Muscle layer of colon (tissue), 2 donors: ENCODE data around the gene BPNT1.

Source experiments
- H3K27ac ChIP-seq: one replicate; pipeline ENCODE4 v1.7.0; 2013; ENCODE audit warnings: low read depth, mild to moderate bottlenecking, low read length, moderate library complexity
- H3K27me3 ChIP-seq, 2 donors: one replicate each; pipeline ENCODE4 v1.7.0; 2013; ENCODE audit warnings: low read length in 2 of 2, mild to moderate bottlenecking in 2 of 2; ENCODE audit not compliant: insufficient read depth in 2 of 2, control insufficient read depth in 1 of 2
- H3K36me3 ChIP-seq: one replicate; pipeline ENCODE4 v1.7.0; 2013; ENCODE audit warnings: mild to moderate bottlenecking, low read length; ENCODE audit not compliant: insufficient read depth
- H3K4me1 ChIP-seq: one replicate; pipeline ENCODE4 v1.7.0; 2013; ENCODE audit warnings: mild to moderate bottlenecking, low read length; ENCODE audit not compliant: insufficient read depth
- H3K4me3 ChIP-seq, 2 donors: one replicate each; pipeline ENCODE4 v1.7.0; 2013; ENCODE audit warnings: low read length in 2 of 2, low read depth in 1 of 2, mild to moderate bottlenecking in 1 of 2, moderate library complexity in 1 of 2
- H3K9ac ChIP-seq: one replicate; pipeline ENCODE4 v1.7.0; 2013; ENCODE audit warnings: low read length
- H3K9me3 ChIP-seq: one replicate; pipeline ENCODE4 v1.7.0; 2013; ENCODE audit warnings: mild to moderate bottlenecking, low read length
- donor health status: abdominal sarcoma.
- donor health status: Adenocarcinoma of cecum.

The BPNT1 gene

DNA sequence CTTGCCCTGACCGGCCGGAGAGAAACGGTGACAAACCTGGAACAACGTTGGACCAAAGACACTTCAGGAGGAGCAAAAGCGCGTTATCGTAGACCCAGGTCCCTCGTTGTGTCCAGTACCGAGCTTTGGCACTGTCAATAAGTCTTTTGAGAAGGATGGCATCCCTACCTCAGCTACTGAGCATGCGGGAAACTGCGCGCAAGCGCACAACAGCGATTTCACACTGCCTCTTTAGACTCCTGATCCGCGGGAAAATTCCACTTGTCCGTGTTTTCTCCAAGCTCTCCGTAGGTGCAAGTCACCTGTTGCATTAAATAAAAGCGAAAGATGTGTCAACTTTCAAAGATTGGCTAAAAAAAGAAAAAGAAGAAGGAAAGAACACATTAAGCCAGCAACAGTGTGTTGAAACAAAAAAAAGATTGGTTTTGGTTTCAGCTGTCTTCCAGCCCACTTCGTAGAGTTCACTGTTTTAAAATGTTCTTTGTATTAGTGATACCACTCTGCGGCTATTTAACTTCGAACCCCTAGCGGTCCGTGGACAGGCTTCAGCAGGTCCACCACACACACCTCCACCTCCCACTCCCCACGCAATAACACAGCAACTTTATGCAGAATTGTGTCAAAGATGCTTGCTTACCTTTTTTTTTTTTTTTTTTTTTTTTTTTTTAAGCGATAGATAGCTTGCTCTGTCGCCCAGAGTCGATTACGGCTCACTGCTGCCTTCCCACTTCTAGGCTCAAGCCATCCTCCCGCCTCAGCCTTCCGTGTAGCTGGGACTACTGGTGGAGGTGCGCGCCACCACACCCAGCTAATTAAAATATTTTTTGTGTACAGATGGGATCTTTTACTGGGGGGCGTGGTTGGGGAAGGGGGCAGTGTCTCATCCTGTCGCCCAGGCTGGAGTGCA is at the start of gene BPNT1:
Gene BPNT1 (minus strand): TSS at position 139 of the 907 bp plus-strand sequence. CDS start 9,942 bp downstream, outside the sequence.
- Histone ChIP-seq H3K4me1 (peaks cover 9% of the 10 kb centered on the region), H3K36me3 (no peaks in the 10 kb centered on the region), H3K4me3 (peak within 1 kb of the TSS; percentile 66 to 86), H3K27me3 (no peaks in the 10 kb centered on the region), H3K9me3 (no peaks in the 10 kb centered on the region), H3K27ac (peak within 1 kb of the TSS; percentile 35), H3K9ac (peak within 1 kb of the TSS; percentile 44)

- H3K27ac ChIP-seq = no peak overlapping the region
Measured at GRCh38 chr1:220137019-220137786, 47.6 kb upstream of the BPNT1 start.

GRCh38 chr1:220135755-220136154 is 46.2 kb upstream of the BPNT1 start:
- Histone ChIP-seq H3K4me1 (no peaks in the 10 kb centered on the region), H3K4me3 (no peak overlapping the region)

More at GRCh38 chr1:220137019-220137786, 47.6 kb upstream of the BPNT1 start:
- peaks cover 50% of the 10 kb centered on the region for H3K36me3 ChIP-seq
- no peaks in the 10 kb centered on the region for H3K4me1 ChIP-seq
- peak overlapping the region in 1 of 2 donors; percentile 19 for H3K4me3 ChIP-seq
- H3K9me3 ChIP-seq = no peaks in the 10 kb centered on the region
- no peaks in the 10 kb centered on the region for H3K27me3 ChIP-seq
- H3K9ac ChIP-seq = no peak overlapping the region

GRCh38 chr1:220129479-220130210 is 40.1 kb upstream of the BPNT1 start:
- Histone ChIP-seq H3K4me3 (no peak overlapping the region), H3K27me3 (no peaks in the 10 kb centered on the region), H3K4me1 (no peaks in the 10 kb centered on the region), H3K36me3 (peaks cover 13% of the 10 kb centered on the region), H3K9me3 (no peaks in the 10 kb centered on the region), H3K27ac (no peak overlapping the region), H3K9ac (no peak overlapping the region)

More at GRCh38 chr1:220135755-220136154, 46.2 kb upstream of the BPNT1 start:
- H3K27ac ChIP-seq = no peak overlapping the region
- H3K36me3 ChIP-seq = peaks cover 46% of the 10 kb centered on the region
- no peaks in the 10 kb centered on the region for H3K27me3 ChIP-seq
- H3K9me3 ChIP-seq = no peaks in the 10 kb centered on the region
- no peak overlapping the region for H3K9ac ChIP-seq

GRCh38 chr1:220127076-220127475 is 37.5 kb upstream of the BPNT1 start:
- no peaks in the 10 kb centered on the region for H3K9me3 ChIP-seq
- no peaks in the 10 kb centered on the region for H3K27me3 ChIP-seq
- H3K4me1 ChIP-seq = no peaks in the 10 kb centered on the region
- H3K9ac ChIP-seq = no peak overlapping the region
- H3K4me3 ChIP-seq = no peak overlapping the region
- peaks cover 9% of the 10 kb centered on the region for H3K36me3 ChIP-seq
- no peak overlapping the region for H3K27ac ChIP-seq

- H3K4me3 ChIP-seq = no peak overlapping the region
- no peaks in the 10 kb centered on the region for H3K9me3 ChIP-seq
- H3K36me3 ChIP-seq = peaks cover 9% of the 10 kb centered on the region
- H3K27ac ChIP-seq = no peak overlapping the region
- H3K9ac ChIP-seq = no peak overlapping the region
- no peaks in the 10 kb centered on the region for H3K4me1 ChIP-seq
- no peaks in the 10 kb centered on the region for H3K27me3 ChIP-seq
Measured at GRCh38 chr1:220124542-220124941, 35.0 kb upstream of the BPNT1 start.

DNA sequence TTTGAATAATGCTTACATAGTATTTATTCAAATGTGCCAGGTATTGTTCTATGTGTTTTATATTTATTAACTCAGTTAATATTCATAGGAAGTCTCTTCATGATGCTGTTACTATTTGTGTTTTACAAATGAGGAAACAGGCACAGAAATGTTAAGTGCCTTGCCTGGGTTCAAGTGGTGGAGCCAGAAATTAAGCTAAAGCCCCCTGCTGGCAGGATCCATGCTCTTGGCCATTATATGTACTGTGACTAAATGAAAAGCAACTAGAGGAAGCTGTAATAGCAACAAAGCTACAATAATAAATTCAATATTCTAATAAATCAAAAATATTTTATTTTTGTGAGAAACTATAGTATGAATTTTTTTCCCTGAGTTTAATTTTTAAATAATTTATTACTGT is 34.3 kb upstream of the BPNT1 start:
- H3K36me3 ChIP-seq = peaks cover 9% of the 10 kb centered on the region
- H3K4me3 ChIP-seq = no peak overlapping the region
- no peaks in the 10 kb centered on the region for H3K9me3 ChIP-seq
- H3K9ac ChIP-seq = no peak overlapping the region
- H3K27me3 ChIP-seq = no peaks in the 10 kb centered on the region
- H3K4me1 ChIP-seq = no peaks in the 10 kb centered on the region
- H3K27ac ChIP-seq = no peak overlapping the region

GRCh38 chr1:220123066-220123465 is 33.5 kb upstream of the BPNT1 start:
- Histone ChIP-seq H3K4me3 (no peak overlapping the region), H3K27me3 (no peaks in the 10 kb centered on the region), H3K36me3 (peaks cover 9% of the 10 kb centered on the region), H3K9me3 (no peaks in the 10 kb centered on the region), H3K9ac (no peak overlapping the region), H3K4me1 (no peaks in the 10 kb centered on the region), H3K27ac (no peak overlapping the region)

- Histone ChIP-seq H3K27ac (no peak overlapping the region), H3K4me1 (no peaks in the 10 kb centered on the region), H3K36me3 (peaks cover 6% of the 10 kb centered on the region), H3K27me3 (no peaks in the 10 kb centered on the region), H3K9me3 (no peaks in the 10 kb centered on the region), H3K4me3 (no peak overlapping the region), H3K9ac (no peak overlapping the region)
Measured at GRCh38 chr1:220121791-220122530, 32.4 kb upstream of the BPNT1 start.

DNA sequence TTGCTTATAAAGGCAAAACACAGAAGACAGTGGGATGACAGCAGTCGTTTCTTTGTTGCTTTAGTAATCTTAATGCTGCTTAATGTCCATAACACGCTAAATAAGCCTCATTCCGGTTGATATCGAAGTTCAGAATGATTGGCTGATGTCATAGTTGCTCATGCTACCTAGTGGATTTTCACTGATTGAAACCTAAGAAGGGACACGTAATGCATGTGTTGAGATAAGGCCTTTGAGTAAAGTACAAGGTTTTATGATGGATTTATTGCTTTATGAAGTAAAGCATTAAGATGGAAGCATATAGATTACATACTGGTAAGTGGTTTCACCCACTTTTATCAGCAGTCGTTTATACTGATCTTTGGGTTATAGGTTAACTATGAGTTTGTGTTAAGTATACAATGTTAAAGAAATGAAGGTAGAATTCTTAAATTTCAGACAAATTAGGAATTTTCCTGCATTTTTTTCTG is 29.5 kb upstream of the BPNT1 start:
- H3K27ac ChIP-seq = no peak overlapping the region
- H3K36me3 ChIP-seq = peaks cover 18% of the 10 kb centered on the region
- no peak overlapping the region for H3K4me3 ChIP-seq
- H3K9me3 ChIP-seq = no peaks in the 10 kb centered on the region
- H3K27me3 ChIP-seq = no peaks in the 10 kb centered on the region
- H3K4me1 ChIP-seq = no peaks in the 10 kb centered on the region
- no peak overlapping the region for H3K9ac ChIP-seq
